Smooth muscle cell (in vitro differentiated cells): Measurements from ENCODE around the gene ARHGAP45. TPM values are rescaled to one million over a fixed set of nuclear protein-coding genes. Genes with fewer than 3 reads are reported as not detected.

Experiments used
- DNase-seq: peaks from one replicate; lab custom pipeline; 2025; ENCODE audit not compliant: unreplicated experiment; lab: John Stamatoyannopoulos, UW
- H2AFZ ChIP-seq: fragments of 200-600 bp; sonication (generic); 2 replicates; pipeline ENCODE4 v1.6.0; 2016; ENCODE audit warnings: antibody characterized with exemption, low read depth, mild to moderate bottlenecking
- H3F3A ChIP-seq: fragments of 200-600 bp; sonication (generic); 2 replicates; pipeline ENCODE4 v1.6.0; 2017; ENCODE audit warnings: antibody characterized with exemption, low read depth
- H3K27ac ChIP-seq: fragments of 200-600 bp; sonication (generic); 2 replicates; pipeline ENCODE4 v1.5.1; 2016; ENCODE audit warnings: low read depth, mild to moderate bottlenecking
- H3K27me3 ChIP-seq: fragments of 200-600 bp; sonication (generic); 2 replicates; pipeline ENCODE4 v1.6.1; 2016; ENCODE audit warnings: low read depth, mild to moderate bottlenecking
- H3K36me3 ChIP-seq: fragments of 200-600 bp; sonication (generic); 2 replicates; pipeline ENCODE4 v1.5.1; 2016; ENCODE audit warnings: low read depth
- H3K4me1 ChIP-seq: fragments of 200-600 bp; sonication (generic); 2 replicates; pipeline ENCODE4 v1.5.1; 2016; ENCODE audit warnings: low read depth
- H3K4me2 ChIP-seq: fragments of 200-600 bp; sonication (generic); 2 replicates; pipeline ENCODE4 v1.6.0; 2016; ENCODE audit warnings: mild to moderate bottlenecking
- H3K4me3 ChIP-seq: fragments of 200-600 bp; sonication (generic); 2 replicates; pipeline ENCODE4 v1.5.1; 2016; ENCODE audit warnings: mild to moderate bottlenecking
- H3K79me2 ChIP-seq: fragments of 200-600 bp; sonication (generic); 2 replicates; pipeline ENCODE4 v1.6.0; 2016; ENCODE audit warnings: low read depth, mild to moderate bottlenecking
- H3K9ac ChIP-seq: fragments of 200-600 bp; sonication (generic); 2 replicates; pipeline ENCODE4 v1.6.0; 2016; ENCODE audit warnings: low read depth
- H3K9me3 ChIP-seq: fragments of 200-600 bp; sonication (generic); replicated peaks from 2 replicates; pipeline ENCODE4 v1.5.1; 2016; ENCODE audit warnings: low read depth
- H4K20me1 ChIP-seq: fragments of 200-600 bp; sonication (generic); 2 replicates; pipeline ENCODE4 v1.6.0; 2016; ENCODE audit warnings: low read depth
- WGBS: methylation state at CpG from one replicate; pipeline ENCODE4 v1.1.7; 2016; ENCODE audit warnings: low lambda C conversion rate; 5-methylcytosine and 5-hydroxymethylcytosine counted together
- polyA plus RNA-seq: library from polyadenylated mRNA; unstranded; fragments of >200 nt; fragmentation: Nextera tagmentation; extraction: Ambion mirVana; gene quantifications from 2 replicates; pipeline ENCODE4 v1.2.1, GENCODE V29; 2016
- total RNA-seq: library from RNA; depleted of rRNA; stranded (reverse); fragments of >200 nt; gene quantifications from 2 replicates; pipeline ENCODE4 v1.2.3, GENCODE V29; 2014
- TF ChIP-seq, protein P1 (sequence below): fragments of 200-600 bp; sonication (generic); IDR thresholded peaks from 2 replicates; pipeline ENCODE4 v1.5.1; 2017; ENCODE audit warnings: borderline replicate concordance, mild to moderate bottlenecking, antibody characterized with exemption; ENCODE audit not compliant: insufficient read depth, poor library complexity, severe bottlenecking

Gene ARHGAP45
- total and polyA plus RNA-seq, 2 experiments from 2014 or later, result 4.4 to 8.0 TPM

- H2AFZ ChIP-seq, result no peak overlapping the region
- peaks cover 19% of the 10 kb centered on the region for H3F3A ChIP-seq
- H3K9me3 ChIP-seq, result no peaks in the 10 kb centered on the region
- TF ChIP-seq, protein P1, sequence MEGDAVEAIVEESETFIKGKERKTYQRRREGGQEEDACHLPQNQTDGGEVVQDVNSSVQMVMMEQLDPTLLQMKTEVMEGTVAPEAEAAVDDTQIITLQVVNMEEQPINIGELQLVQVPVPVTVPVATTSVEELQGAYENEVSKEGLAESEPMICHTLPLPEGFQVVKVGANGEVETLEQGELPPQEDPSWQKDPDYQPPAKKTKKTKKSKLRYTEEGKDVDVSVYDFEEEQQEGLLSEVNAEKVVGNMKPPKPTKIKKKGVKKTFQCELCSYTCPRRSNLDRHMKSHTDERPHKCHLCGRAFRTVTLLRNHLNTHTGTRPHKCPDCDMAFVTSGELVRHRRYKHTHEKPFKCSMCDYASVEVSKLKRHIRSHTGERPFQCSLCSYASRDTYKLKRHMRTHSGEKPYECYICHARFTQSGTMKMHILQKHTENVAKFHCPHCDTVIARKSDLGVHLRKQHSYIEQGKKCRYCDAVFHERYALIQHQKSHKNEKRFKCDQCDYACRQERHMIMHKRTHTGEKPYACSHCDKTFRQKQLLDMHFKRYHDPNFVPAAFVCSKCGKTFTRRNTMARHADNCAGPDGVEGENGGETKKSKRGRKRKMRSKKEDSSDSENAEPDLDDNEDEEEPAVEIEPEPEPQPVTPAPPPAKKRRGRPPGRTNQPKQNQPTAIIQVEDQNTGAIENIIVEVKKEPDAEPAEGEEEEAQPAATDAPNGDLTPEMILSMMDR, result no peak
- peaks cover 14% of the 10 kb centered on the region for H3K4me1 ChIP-seq
- no peak for DNase-seq
- no peaks in the 10 kb centered on the region for H3K27me3 ChIP-seq
- H3K27ac ChIP-seq, result no peak overlapping the region
- H3K79me2 ChIP-seq, result no peaks in the 10 kb centered on the region
- H3K36me3 ChIP-seq, result no peaks in the 10 kb centered on the region
- H4K20me1 ChIP-seq, result peaks cover 32% of the 10 kb centered on the region
- no peak overlapping the region for H3K4me3 ChIP-seq
- no peak overlapping the region for H3K4me2 ChIP-seq
- 77% methylated on average over 15 of the region's 17 CpGs for WGBS
- H3K9ac ChIP-seq, result no peak overlapping the region
These were observed 40.1 kb downstream of the ARHGAP45 start for GRCh38 chr19:1106841-1107660.

DNA sequence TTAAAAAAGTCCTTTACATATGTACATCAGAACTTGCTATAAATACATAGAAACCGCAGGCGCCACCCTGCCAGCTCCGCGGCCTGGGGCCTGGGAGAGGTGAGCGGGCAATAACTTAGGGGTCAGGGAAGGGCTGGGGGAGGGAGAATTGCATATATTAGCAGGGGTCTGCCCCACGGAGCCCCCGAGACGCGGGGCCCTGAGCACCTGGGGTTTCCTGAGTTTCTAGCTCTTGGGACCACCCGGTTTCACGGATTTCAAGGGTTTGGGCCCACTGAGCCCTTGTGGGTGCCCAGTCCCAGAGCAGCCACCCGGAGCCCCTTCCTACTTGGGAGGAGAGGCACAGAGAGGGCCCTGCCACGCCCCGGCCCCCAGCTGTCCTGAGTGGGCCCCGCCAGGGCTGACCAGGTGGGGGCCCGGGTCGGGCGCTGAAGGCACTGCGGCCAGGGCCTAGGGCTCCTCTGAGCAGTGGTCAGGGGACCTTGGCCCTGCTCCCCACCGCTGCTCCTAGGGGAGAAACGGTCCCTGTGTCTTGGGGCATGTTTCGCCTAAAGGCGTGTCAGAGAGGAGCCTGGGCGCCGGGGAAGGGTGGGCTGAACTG, 40.8 kb downstream of the ARHGAP45 start:
- Histone ChIP-seq H3K27ac (no peak overlapping the region), H3K4me3 (no peak overlapping the region), H3K36me3 (no peaks in the 10 kb centered on the region), H2AFZ (no peak overlapping the region), H3K79me2 (no peaks in the 10 kb centered on the region), H3F3A (peaks cover 22% of the 10 kb centered on the region), H3K27me3 (no peaks in the 10 kb centered on the region), H3K9me3 (no peaks in the 10 kb centered on the region), H3K9ac (no peak overlapping the region), H4K20me1 (peaks cover 32% of the 10 kb centered on the region), H3K4me1 (peaks cover 12% of the 10 kb centered on the region), H3K4me2 (no peak overlapping the region)
- DNase-seq, result no peak
- TF ChIP-seq, protein P1, result no peak
- WGBS, result 98% methylated on average over 25 of the region's 25 CpGs

DNA sequence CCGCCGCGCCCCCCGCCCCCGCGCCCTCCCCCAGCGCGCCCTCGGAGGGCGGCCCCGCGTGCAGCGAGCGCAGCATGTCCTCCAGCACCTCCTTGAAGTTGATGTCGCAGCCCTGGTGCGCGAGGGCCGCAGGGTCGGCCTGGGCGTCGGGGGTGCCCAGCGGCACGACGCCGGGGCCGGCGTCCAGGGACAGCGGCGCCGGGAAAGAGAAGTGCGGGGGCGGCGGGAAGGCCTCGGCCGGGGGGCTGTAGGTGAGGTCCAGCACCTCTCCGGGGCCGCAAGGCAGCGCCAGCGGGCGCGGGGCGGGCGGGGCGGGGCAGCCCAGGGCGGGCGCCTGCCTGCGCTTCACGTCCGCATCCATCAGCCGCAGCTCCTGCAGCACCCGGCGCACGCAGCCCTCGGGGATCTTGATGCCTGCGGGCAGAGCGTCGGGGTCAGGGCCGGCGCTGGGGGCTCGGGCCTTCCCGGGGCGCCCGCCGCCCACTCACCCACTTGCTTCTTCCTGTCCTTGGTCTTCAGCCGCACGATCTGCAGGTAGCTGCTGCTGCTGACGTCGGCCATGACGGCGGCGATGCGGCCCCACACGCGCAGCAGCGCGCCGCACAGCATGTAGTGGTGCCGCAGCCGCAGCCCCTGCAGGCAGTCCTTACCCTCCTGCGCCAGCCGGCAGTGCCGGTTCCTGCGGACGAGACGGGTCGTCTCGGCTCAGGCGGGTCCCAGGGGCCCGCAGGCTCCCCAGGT, 41.5 kb downstream of the ARHGAP45 start:
- H3K27ac ChIP-seq, result no peak overlapping the region
- 98% methylated on average over 51 of the region's 89 CpGs for WGBS
- H3F3A ChIP-seq, result peaks cover 22% of the 10 kb centered on the region
- no peaks in the 10 kb centered on the region for H3K79me2 ChIP-seq
- H3K9me3 ChIP-seq, result no peaks in the 10 kb centered on the region
- H3K4me1 ChIP-seq, result peaks cover 6% of the 10 kb centered on the region
- peaks cover 32% of the 10 kb centered on the region for H4K20me1 ChIP-seq
- no peak overlapping the region for H2AFZ ChIP-seq
- H3K9ac ChIP-seq, result no peak overlapping the region
- H3K36me3 ChIP-seq, result no peaks in the 10 kb centered on the region
- H3K4me2 ChIP-seq, result no peak overlapping the region
- DNase-seq, result no peak
- H3K4me3 ChIP-seq, result no peak overlapping the region
- H3K27me3 ChIP-seq, result no peaks in the 10 kb centered on the region
- TF ChIP-seq, protein P1, result no peak
